ENCODE results near the gene HOXA6. TPM values are rescaled to one million over a fixed set of nuclear protein-coding genes. Genes with fewer than 3 reads are reported as not detected.

HOXA6 gene
- total and polyA plus RNA-seq, 10 of the 15 experiments (the other 5 are each of a cell fraction or from before 2014, with no cell fraction given), result 0.08 TPM; not detected in 9

- Histone ChIP-seq H3K9me3 (replicated peaks; ENCODE audit: control insufficient read depth, insufficient read depth, low read length) (no peaks in the 10 kb centered on the region; the same call in 2 of the 3 replicates), H3K36me3 (ENCODE audit: control insufficient read depth in 2 of 2, insufficient read depth in 2 of 2, low read length in 1 of 2) (no peaks in the 10 kb centered on the region), H3K9ac (ENCODE audit: control insufficient read depth, insufficient read depth, low read length) (no peak overlapping the region), H3K27ac (ENCODE audit: control insufficient read depth, insufficient read depth) (no peak overlapping the region), H3K4me2 (ENCODE audit: control insufficient read depth, insufficient read depth) (no peak overlapping the region), H4K20me1 (ENCODE audit: control insufficient read depth, insufficient read depth) (0 out of 2 replicates have a peak, but pooled peaks cover 3% of the 10 kb centered on the region), H3K4me1 (ENCODE audit: control insufficient read depth, insufficient read depth, low read length) (no peaks in the 10 kb centered on the region; the same call in 1 of the 2 replicates), H3K27me3 (replicated peaks in 1 of 2; ENCODE audit: control insufficient read depth in 2 of 2, insufficient read depth in 2 of 2, low read length in 1 of 2) (peaks cover 22 to 40% of the 10 kb centered on the region in 2 experiments), H3K79me2 (ENCODE audit: control insufficient read depth, insufficient read depth, low read length) (no peaks in the 10 kb centered on the region), H2AFZ (ENCODE audit: control insufficient read depth, low read depth, low read length) (no peak overlapping the region), H3K4me3 (no peak overlapping the region)
- peak; percentile 70 to 89 (median 74) for TF ChIP-seq CTCF (IDR thresholded peaks at IDR 0.05 in 2 of 3, conservative IDR thresholded peaks at IDR 0.05 in 1 of 3; ENCODE audit: control insufficient read depth in 2 of 3, extremely low read depth in 1 of 3, insufficient read depth in 1 of 3, low read depth in 3 of 3, low read length in 3 of 3)
- TF ChIP-seq NR2C1 (IDR thresholded peaks at IDR 0.05), result 0 out of 2 replicates have a peak, but pooled peaks have one; percentile 8
- TF ChIP-seq ESRRA (IDR thresholded peaks at IDR 0.05; ENCODE audit: low read length), result peak; percentile 98
- 0 out of 2 replicates have a peak, but pooled peaks have one; percentile 17 for TF ChIP-seq YY1 (IDR thresholded peaks at IDR 0.05; ENCODE audit: low read depth, low read length)
- TF ChIP-seq PML (IDR thresholded peaks at IDR 0.05; ENCODE audit: low read length), result no peak
- no peak for TF ChIP-seq NKRF (conservative IDR thresholded peaks at IDR 0.05)
- TF ChIP-seq SMC3 (IDR thresholded peaks at IDR 0.05; ENCODE audit: borderline replicate concordance, low read length), result peak; percentile 88; the same call in 1 of the 2 replicates
- no peak for TF ChIP-seq CBX5 (IDR thresholded peaks at IDR 0.05; ENCODE audit: low read depth)
- TF ChIP-seq PBX3 (IDR thresholded peaks at IDR 0.05; ENCODE audit: insufficient replicate concordance, low read depth, low read length), result no peak
- peak; percentile 80; the same call in 1 of the 2 replicates for TF ChIP-seq NR2F1 (conservative IDR thresholded peaks at IDR 0.05)
- TF ChIP-seq RAD21 (IDR thresholded peaks at IDR 0.05; ENCODE audit: insufficient read depth, low read depth, low read length), result peak; percentile 94
- in situ Hi-C loops (cut with MboI) (loop anchor here (5.0 kb wide), 3 partner anchors 381 to 821 kb away; no protein-coding TSS in a partner anchor), intact Hi-C loops (cut with micrococcal nuclease; ENCODE audit: unreplicated experiment) (loop anchor here (1.0 to 5.0 kb wide), 7 partner anchors 380 to 901 kb away; no protein-coding TSS in a partner anchor)
- 0% methylated on average over 6 of the region's 6 CpGs for WGBS (ENCODE audit: insufficient coverage, insufficient replicate concordance, low lambda C conversion rate, missing lambda C conversion rate)
- RAD21 ChIA-PET (ENCODE audit: unreplicated experiment), result interaction anchor here (0.6 to 2.6 kb wide), 27 partner anchors 11 to 1304 kb away, joined by 3 to 70 read pairs (median 4); partner anchors contain the start of gene HOXA11
- CTCF ChIA-PET, result interaction anchor here (0.6 to 3.3 kb wide), 66 partner anchors 8 to 1110 kb away, joined by 3 to 93 read pairs (median 4); partner anchors contain the start of genes HIBADH and SKAP2
- peak; percentile 78 for FAIRE-seq
- peak; percentile 16 for DNase-seq (ENCODE audit: low read depth, low spot score)
- SMC1A ChIA-PET (ENCODE audit: uncharacterized antibody, unreplicated experiment), result interaction anchor here (0.7 to 2.4 kb wide), 28 partner anchors 9 to 900 kb away, joined by 3 to 47 read pairs (median 5); no protein-coding TSS in a partner anchor
- POLR2A ChIA-PET, result no interaction called here
- peak; percentile 68 for ATAC-seq
- no TSS peak for BruUV-seq (replicated peaks)
Measured at GRCh38 chr7:27196287-27196767, 48.8 kb upstream of the HOXA6 start.

Measured in GM12878 (cell line).